T-helper 2 cell treated with Interferon-gamma antibody and Interleukin-4, amounts not matched to agents 5 μg/mL and 100 μg/mL, for 36 hours (primary cell): ENCODE measurements around the gene UPF3B.
A peak's percentile ranks its signal among the peaks of the same experiment; 100 is the strongest.

Experiments used
- DNase-seq: peaks from one replicate; pipeline ENCODE4 v3.0.0; 2021; ENCODE audit warnings: low spot score
- H3K27ac Mint-ChIP-seq: one replicate; pipeline ENCODE4 v1.8.0; 2021; ENCODE audit warnings: mild to moderate bottlenecking, mixed read lengths
- H3K27me3 Mint-ChIP-seq: one replicate; pipeline ENCODE4 v1.8.0; 2021; ENCODE audit warnings: low read depth, mixed read lengths
- H3K36me3 Mint-ChIP-seq: one replicate; pipeline ENCODE4 v1.8.0; 2021; ENCODE audit warnings: low read depth, mixed read lengths
- H3K4me1 Mint-ChIP-seq: one replicate; pipeline ENCODE4 v1.8.0; 2021; ENCODE audit warnings: low read depth, mixed read lengths
- H3K4me3 Mint-ChIP-seq: one replicate; pipeline ENCODE4 v1.8.0; 2022; ENCODE audit warnings: mild to moderate bottlenecking, moderate library complexity, mixed read lengths
- H3K9me3 Mint-ChIP-seq: one replicate; pipeline ENCODE4 v1.8.0; 2021; ENCODE audit warnings: mixed read lengths

UPF3B gene

GRCh38 chrX:119801253-119802221 is 51.2 kb downstream of the UPF3B start:
- Mint-ChIP-seq H3K36me3 (no peaks in the 10 kb centered on the region), H3K4me1 (no peaks in the 10 kb centered on the region), H3K9me3 (no peaks in the 10 kb centered on the region), H3K4me3 (no peak overlapping the region), H3K27ac (no peak overlapping the region), H3K27me3 (no peaks in the 10 kb centered on the region)
- DNase-seq = no peak

- H3K27me3 Mint-ChIP-seq = no peaks in the 10 kb centered on the region
- DNase-seq = peak; percentile 79
- H3K4me3 Mint-ChIP-seq = peak within 1 kb of the TSS; percentile 96
- H3K27ac Mint-ChIP-seq = peak within 1 kb of the TSS; percentile 96
- H3K4me1 Mint-ChIP-seq = peaks cover 5% of the 10 kb centered on the region
- peaks cover 32% of the 10 kb centered on the region for H3K36me3 Mint-ChIP-seq
- no peaks in the 10 kb centered on the region for H3K9me3 Mint-ChIP-seq
These were observed 61.1 kb downstream of the UPF3B start, which contains the start of gene RPL39 for GRCh38 chrX:119791437-119792231. Gene RPL39 (minus strand): TSS chrX:119791630. CDS start chrX:119791576, 54 bp downstream.

- Mint-ChIP-seq H3K9me3 (no peaks in the 10 kb centered on the region), H3K27me3 (no peaks in the 10 kb centered on the region), H3K4me1 (peaks cover 5% of the 10 kb centered on the region), H3K36me3 (peaks cover 36% of the 10 kb centered on the region), H3K27ac (peak overlapping the region; percentile 96), H3K4me3 (peak overlapping the region; percentile 96)
- peak; percentile 12 for DNase-seq
These were observed 61.8 kb downstream of the UPF3B start for GRCh38 chrX:119790977-119791436.

- H3K4me1 Mint-ChIP-seq = peaks cover 10% of the 10 kb centered on the region
- no peaks in the 10 kb centered on the region for H3K9me3 Mint-ChIP-seq
- H3K27ac Mint-ChIP-seq = peak overlapping the region; percentile 19
- H3K27me3 Mint-ChIP-seq = no peaks in the 10 kb centered on the region
- H3K36me3 Mint-ChIP-seq = peaks cover 40% of the 10 kb centered on the region
- no peak overlapping the region for H3K4me3 Mint-ChIP-seq
- peak; percentile 6 for DNase-seq
These were observed 67.9 kb downstream of the UPF3B start for GRCh38 chrX:119784747-119785446.
